Right kidney (tissue), 1 donor: ENCODE data around the gene ANO3.

Experiments
- DNase-seq: peaks from one replicate; pipeline ENCODE4 v3.0.0-alpha.2; 2016

The ANO3 gene

DNA sequence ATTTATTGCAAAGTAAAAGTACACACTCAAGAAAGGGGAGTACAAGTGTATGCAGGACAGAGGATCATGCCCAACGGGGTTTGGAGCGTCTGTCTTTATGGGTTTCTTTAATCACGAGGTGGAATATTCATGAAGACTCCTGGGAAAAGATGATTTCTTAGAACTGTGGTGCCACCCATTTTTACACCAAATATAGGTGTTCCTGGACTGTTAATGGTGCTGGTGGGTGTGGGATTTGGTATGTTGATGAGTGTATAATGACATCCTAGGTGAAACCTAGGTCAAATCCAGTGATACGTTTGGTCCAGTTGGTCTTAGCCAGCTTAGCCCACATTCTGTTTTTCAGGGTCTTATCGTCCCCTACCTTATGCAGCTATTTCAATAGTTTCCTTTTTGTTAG lies 21.1 kb downstream of the ANO3 start:
- DNase-seq = no peak

DNA sequence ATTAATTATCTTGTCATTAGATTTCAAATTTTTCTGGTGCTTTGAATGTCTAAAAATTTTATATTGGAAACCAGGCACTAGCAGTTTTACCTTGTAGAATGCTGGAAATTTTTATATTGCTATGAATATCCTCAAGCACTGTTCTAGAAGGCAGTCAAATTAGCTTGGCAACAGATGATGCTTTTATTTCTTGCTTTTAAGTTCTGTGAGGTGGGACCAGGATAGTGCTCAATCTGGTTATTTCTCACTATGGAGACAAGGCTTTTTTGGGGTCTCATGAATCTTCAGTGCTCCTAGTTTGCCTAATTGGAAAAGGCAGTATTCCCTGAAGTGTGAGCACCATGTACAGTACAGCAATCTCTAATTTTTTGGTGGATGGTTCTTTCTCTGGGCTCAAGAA lies 27.1 kb downstream of the ANO3 start:
- DNase-seq = no peak

DNA sequence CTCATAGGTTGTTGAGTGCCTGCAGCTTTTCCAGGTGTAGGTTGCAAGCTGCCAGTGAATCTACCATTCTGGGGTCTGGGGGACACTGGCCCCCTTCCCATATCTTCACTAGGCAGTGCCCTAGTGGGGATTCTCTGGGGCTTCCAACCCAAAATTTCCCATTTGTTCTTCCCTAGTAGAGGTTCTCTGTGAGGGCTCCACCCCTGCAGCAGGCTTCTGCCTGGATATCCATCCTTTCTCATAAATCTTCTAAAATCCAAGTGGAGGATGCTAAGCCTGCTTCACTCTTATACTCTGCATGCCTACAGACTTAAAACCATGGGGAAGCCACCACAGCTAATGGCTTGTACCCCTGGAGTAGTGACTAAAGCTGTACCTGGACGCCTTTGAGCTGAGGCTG lies 33.4 kb downstream of the ANO3 start:
- DNase-seq = no peak

DNA sequence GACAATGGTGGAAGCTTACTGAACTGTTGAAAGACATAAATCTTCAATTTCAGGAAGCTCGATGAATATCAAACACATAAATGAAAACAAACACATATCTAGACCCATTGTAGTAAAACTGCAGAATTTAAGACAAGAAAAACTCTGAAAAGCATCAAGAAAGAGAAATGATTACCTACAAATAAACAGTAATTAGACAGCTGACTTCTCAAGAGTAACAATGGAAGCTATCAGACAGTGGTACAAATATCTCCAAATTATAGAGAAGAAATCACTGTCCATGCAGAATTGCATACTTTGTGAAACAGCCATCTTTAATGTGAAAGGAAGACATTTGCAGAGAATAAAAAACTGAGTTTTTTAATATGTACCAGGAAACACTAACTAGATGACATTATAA lies 45.7 kb downstream of the ANO3 start:
- DNase-seq = no peak

DNA sequence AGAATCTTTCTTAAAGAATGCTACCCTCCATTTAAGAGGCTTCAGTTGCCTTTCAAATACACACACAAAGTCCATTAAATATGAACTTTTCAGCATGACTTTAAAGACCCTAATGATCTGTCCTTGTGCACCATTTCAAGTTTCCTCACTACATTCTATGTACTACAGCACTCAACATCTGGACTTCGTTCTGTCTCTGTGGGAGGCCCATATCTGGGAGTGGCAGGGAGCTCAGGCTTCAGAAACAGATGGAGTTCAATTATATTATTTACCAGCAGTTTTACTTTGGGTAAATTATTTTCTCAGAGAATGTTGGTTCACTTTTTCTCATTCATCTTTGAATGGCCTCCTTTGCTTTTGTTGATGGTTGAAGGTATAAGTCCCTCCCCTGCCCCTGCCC lies 67.4 kb downstream of the ANO3 start:
- DNase-seq = no peak

DNA sequence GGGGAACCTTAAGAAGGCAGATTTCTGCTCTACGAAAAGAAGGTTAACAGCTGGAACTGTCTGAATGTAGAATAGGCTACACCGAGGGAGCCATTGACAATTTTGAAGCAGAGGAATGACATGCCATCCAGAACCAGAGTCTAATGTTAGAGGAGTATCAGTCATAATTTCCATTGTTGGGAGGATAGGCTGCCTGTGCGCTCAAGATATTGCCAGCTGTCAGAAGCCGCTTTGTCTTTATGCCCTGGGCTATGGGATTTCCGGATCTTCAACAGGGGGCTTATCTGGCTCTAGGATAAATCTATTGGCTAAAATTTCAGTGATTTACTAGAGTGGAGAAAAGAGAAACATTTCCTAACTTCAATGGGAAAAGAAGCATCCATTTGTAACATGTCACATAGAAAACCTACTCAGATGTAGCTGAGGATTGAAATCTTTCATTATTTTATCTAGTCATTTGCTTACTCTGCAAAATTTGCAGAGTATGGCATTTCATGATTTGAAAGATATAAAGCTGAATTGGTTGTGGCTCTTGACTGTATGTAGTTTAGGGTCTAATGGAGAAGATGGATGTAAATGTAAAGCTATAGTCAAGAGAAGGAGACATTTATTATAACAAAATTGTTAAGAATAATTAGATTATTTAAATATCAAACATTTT lies 78.9 kb downstream of the ANO3 start:
- DNase-seq = no peak

DNA sequence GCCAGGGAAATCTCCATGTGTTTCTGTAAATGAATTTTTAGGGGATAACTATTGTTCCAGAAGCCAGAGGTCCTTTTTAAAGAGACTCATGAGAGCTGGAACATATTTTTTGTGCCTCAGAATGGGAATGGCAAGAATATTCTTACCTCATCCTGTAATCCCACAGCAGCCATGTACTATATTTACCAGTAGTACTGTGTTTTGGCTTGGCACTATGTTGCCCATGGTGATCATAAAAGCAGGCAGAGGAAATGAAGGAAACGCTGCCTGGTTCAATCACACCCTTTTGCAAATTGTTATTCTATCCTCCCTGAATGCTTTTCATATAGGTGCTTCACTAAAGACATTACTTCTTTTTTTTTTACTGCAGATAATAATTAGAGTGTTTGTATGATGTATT lies 81.0 kb downstream of the ANO3 start:
- DNase-seq = no peak

DNA sequence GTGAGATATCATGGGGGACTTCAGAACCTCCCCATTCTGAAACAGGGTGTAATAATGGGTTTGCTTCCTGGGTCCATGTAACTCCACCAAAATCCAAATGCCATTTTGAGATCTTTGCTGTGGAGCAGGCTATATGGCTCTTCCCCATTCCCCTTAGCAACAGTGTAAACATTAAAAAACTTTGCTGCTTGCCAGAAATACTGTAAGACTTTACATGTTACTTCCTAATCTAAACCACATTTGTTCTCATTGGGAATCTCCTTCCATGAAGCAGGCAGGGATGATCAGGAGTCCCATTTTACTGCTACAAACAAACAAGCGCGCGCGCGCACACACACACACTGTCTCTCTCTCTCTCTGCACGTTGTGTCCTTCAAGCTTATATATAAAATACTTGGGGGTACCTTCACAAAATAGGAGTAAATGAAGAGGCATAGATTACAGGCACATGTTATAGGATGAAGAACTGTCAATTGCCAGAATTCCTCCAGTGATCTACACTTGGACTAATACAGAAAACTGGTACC lies 86.5 kb downstream of the ANO3 start:
- no peak for DNase-seq

DNA sequence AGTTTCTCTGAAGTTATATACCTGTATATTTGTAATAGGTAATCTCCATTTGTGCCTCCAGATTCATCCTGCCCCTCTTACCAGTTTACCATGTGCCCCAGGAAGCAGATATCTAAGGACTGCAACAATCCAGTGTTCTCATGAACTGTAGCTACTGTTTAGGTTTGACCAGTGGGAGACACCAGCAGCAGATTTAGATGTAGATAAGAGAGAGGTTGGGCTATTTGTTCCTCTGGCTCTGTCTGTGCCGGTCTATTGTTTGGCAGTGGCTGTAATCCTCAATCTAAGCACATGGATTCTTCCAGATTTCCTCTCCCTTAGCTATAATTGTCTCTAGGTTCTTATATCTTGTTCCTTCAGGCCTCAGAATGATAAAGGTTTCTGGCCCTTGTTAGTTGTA lies 88.4 kb downstream of the ANO3 start:
- no peak for DNase-seq

DNA sequence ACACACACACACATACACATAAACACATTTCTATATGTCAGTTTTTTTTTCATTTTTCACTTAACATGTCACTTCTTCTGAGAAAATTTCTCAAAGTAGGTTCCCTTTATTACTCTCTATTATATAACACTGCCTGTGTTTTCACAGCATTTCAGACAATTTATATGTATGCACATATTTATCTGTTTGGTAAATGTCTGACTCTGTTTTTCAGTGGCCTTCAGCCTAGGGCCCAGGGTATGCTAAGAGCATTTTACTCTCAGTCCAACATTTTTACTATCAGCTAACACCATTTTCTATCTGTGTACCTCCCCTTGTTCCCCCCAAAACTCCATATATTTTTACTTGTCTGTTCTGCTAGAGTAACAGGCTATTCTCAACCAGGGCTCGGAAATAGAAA lies 92.3 kb downstream of the ANO3 start:
- DNase-seq = no peak

DNA sequence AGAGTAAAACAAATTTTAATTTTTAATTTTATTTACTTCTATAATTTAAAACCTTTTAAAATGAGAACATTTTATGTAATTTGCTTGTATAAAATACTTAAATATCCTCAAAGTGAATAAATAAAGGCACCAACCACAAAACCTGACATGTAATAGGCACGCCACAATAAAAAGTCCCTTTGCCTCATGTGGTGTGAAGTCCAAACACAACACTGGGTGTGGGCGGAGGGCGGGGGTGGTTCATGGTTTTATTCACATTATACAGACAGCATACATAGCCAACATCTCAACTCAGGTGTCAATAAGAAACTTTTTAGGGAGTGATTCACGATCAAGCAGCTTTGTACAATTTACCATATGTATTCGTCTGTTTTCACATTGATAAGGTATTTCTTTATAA lies 107.9 kb downstream of the ANO3 start:
- no peak for DNase-seq

DNA sequence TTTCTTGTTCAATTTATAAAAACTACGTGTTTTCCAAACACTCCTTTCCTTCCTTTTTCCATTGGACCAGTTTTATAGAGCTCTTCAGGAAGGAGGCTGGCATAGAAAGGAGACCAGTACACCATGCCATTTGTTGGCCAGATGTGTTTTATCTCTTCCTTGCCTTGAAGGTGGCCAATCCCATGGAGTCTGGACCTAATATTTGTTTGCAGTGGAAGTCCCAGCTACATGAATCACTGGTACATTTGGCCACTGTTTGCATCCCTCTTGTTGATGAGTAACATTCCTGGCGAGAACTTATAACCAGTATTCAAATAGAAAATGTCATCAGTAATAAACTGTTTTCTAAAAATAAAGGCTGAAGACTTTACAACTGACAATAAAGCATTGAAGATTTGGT lies 110.2 kb downstream of the ANO3 start:
- no peak for DNase-seq

DNA sequence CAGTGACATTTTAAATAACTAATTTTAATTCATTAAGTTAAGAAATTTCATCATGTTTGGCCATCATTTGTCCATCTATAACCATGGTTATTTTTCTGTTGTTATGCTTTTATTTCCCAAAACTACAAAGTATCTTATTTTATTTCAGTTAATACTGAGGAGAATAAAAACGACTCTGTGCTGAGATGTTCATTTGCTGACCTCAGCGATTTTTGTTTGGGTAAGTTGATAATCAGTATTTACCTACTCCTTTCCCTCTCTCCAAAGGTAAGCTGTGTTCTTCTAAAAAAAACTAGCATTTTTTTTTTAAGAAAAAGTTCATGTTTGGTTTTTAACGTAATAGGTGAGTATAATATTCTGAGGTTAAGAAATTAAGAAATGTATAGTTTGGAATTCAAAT lies 111.7 kb downstream of the ANO3 start:
- DNase-seq = no peak

DNA sequence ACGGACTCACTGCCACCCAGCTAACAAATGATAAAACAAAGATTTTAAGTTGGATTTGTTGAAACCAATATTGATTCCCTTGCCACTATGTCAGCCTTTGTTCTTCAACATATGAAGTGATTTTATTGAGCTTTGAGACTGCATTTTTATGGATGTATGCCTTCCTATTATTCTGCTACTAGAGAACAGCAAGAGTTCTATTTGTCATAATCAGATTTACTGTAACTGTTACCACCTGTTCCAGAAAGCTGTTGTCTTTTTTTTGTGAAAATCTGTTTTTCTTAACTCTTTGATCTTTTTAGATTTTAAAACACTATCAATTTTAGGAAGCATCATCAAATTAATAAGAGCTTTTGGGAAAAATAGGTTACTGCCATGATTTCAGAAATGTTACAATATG lies 125.7 kb downstream of the ANO3 start:
- DNase-seq = no peak

DNA sequence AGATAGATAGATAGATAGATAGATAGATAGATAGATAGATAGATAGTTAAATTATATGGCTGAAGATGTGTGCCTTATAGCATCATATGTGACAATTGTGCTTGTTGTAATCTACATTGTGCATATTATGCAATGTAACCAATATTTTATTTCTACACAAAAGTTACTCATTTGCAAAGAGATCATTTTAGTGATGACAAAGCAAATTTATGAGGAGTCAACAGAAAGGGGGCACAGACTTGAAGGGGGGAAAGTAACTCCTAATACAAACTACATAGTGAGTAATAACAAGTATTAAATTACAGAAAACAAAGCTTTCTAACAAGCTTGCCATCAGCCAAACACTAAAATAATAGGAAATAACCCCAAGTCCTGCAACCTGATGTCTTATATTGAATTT lies 133.3 kb downstream of the ANO3 start:
- DNase-seq = no peak

DNA sequence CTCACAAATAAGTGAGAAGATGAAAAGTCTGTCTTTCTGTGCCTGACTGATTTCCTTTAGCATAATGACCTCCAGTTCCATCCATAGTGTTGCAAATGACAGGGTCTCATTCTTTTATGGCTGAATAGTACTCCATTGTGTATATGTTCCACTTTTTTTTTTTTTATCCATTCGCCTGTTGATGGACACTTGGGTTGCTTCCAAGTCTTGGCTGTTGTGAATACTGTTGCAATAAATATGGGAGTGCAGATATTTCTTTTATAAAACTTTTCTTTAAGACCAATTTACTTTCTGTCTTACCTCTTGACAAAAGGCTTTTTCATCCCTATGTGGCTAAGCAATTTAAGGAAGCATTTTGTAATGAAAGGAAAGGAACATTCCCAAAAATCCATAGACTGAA lies 135.6 kb downstream of the ANO3 start:
- no peak for DNase-seq

DNA sequence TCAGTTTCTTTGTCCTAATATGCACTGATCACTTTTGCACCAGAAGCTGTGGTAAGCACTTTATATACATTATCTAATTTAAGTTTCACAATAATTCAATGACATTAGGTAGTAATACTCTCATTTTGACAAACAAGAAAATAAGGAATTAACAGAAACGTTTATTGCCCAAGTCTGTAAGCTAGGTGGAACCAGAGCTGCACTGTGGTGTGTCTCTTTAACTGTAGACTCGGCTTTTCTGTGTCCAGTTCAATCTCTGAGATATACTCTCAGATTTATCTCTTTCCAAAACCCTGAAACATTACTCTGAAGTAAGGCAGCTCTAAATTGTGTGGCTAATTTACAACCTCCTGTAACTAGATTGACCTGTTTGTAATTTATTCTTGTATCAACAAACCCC lies 139.1 kb downstream of the ANO3 start:
- DNase-seq = no peak

DNA sequence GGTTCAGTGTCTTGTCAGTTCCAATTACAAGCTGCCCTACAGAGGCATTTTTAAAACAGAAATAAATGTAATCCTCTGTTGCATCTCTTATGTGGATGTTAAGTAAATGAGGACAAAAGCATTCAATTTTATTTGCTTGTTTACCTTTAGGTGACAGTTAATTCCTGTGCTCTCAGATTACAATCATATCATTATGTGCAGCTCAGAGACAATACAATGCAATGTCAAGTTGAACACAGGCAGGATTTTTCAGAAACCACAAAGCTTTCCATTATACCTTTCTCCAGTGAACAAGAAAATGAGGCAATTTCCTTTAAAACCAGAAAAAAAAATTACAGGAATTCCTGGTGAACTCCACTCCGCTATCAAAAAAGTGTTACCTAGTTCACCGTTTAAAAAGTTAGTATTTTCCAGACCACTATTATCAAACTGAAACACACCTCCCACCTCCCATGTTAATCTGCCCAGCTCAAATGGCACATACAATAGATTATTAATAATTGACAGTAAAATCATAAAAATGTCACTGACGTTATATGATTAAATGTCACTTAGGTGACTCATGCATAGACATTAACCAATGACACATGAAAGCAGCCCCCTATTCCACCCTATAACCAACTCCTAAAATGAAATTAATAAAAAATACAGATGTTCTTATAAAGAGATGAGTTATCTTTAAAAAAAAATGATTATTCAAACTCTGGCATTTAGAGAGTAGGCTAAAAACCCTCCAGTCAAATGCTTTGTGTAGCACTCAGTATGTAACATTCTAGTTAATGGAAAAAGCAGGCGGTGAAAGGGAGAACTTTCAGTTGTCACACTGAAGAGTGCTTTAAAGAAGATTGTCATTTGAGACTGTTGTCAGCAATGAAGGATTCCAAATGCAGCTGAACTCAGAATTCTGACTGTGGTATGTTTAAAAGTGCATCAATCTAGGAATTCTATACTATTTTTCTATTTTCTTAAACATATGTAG lies 141.6 kb downstream of the ANO3 start:
- no peak for DNase-seq

DNA sequence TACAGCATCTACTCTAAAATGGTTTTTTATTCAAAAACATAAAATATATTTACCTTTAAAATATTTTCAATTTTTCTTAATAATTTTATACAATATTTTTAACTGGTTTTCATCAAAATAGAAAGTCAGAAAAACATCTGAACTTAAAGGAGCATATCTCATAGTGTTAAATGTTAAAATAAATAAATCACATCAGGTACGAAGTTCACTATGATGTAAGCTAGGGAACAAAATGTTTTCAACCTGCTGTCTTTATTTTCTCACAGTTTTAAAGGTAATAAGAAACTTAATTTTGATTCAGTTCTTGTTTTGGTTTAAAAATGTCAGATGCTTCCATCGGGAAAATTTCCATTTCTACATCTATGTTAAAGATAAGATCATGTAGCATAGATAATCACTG lies 142.5 kb downstream of the ANO3 start:
- DNase-seq = no peak

DNA sequence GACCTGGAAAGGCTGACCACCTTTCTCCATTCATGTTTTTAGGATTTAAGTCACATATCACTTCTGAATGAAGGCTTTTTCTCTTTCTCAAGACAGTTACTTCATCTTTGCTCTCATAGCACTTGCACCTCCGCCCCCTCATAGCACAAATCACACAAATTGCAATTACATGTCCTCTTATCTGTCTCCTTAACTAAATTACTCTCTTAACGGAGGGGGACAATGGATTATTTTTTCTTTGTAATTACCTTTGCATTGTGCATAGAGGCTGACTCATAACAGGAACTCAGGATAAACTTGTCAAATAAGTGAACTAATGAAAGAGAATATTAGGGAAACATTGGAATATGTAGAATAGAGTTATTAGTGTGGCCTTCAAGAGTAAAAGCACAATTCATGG lies 145.5 kb downstream of the ANO3 start:
- DNase-seq = no peak

DNA sequence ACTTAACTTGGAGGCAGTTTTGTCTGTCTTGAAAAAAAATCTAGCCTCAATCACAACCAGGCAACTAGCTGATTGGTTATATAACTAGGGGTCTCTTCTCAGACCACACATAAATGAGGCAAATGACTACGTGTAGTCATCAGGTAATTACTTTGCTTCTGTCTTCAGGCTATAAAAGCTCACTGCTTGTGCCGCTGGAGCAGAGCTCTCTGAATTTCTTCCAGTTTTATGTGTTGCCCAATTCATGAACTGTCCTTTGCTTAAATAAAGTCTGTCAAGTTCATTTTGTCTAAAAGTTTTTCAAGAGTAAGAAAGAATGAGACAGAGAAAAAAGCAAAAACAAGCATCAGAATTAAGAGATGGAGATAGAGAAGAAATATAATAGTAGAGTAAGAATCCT lies 146.8 kb downstream of the ANO3 start:
- DNase-seq = no peak

DNA sequence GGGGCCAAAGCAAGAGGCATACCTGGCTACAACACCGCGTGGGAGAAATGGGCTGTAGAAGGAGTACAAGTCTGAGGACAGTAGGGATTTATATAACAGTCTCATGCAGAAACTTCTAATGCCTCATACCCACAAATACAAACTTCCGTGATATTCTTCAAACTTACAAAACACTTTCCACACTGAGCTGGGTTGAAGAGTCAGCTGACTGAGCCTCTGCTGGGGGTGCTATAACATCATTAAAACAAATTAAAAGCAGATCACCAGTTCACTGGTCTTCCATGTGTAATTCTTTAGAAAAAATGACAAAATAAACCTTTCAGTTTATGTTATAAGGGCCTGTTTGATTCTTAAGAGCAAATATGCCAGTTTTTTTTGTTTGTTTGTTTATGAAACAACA lies 148.1 kb downstream of the ANO3 start:
- DNase-seq = no peak

DNA sequence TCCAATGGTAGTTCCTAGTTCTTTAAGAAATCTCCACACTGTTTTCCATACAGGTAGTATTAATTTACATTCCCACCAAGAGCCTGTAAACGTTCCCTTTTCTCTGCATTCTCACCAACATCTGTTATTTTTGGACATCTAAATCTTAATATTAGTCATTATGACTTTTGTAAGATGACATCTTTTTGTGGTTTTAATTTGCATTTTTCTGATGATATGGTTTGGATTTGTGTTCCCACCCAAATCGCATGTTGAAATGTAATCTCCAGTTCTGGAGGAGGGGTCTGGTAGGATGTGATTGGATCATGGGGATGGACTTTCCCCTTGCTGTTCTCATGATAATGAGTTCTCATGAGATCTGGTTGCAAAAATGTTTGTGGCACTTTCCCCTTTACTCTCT lies 151.2 kb downstream of the ANO3 start:
- no peak for DNase-seq

DNA sequence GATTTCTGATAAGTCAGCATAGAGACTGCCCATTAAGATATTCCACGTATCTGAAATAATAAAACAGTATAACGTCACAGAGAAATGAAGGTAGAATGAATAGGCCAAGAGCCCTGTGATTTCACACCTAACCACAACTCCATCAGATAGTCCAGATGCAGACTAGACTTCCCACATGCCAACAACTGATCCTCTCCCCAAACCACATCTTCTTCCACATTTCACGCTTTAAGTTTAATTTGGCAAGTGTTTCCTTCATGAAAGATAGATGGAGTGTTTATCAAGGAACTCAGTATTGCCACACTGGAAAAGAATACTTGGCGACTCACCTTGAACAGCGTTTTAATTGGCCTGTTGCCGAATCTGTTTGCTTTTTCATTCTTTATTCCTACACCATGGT lies 158.6 kb downstream of the ANO3 start:
- DNase-seq = no peak
